Activated CD4-positive, CD25-positive, alpha-beta regulatory T cell treated with anti-CD3 and anti-CD28 coated beads, Interleukin-2, amount 50 U/mL, for 72 hours (primary cell): ENCODE data around the gene LRCOL1.
"Not testable (repeated sequence)": the region's sequence is repeated elsewhere in the genome, so short reads cannot be mapped to it uniquely, and the experiment has no call there.

Experiments used
- DNase-seq: peaks from one replicate; pipeline ENCODE4 v3.0.0; 2021

Gene LRCOL1

GRCh38 chr12:132600048-132601032 lies 10.0 kb downstream of the LRCOL1 start:
- no peak for DNase-seq

DNA sequence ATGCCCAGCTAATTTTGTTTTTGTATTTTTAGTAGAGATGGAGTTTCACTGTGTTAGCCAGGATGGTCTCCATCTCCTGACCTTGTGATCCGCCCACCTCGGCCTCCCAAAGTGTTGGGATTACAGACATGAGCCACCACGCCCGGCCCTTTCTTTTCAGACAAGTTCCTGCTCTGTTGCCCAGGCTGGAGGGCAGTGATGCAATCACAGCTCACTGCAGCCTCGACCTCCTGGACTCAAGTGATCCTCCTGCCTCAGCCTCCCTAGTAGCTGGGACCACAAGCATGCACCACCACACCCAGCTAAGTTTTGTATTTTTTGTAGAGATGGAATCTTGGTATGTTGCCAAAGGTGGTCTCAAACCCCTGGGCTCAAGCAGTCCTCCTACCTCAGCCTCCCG lies 10.9 kb downstream of the LRCOL1 start:
- not testable (repeated sequence) for DNase-seq

DNA sequence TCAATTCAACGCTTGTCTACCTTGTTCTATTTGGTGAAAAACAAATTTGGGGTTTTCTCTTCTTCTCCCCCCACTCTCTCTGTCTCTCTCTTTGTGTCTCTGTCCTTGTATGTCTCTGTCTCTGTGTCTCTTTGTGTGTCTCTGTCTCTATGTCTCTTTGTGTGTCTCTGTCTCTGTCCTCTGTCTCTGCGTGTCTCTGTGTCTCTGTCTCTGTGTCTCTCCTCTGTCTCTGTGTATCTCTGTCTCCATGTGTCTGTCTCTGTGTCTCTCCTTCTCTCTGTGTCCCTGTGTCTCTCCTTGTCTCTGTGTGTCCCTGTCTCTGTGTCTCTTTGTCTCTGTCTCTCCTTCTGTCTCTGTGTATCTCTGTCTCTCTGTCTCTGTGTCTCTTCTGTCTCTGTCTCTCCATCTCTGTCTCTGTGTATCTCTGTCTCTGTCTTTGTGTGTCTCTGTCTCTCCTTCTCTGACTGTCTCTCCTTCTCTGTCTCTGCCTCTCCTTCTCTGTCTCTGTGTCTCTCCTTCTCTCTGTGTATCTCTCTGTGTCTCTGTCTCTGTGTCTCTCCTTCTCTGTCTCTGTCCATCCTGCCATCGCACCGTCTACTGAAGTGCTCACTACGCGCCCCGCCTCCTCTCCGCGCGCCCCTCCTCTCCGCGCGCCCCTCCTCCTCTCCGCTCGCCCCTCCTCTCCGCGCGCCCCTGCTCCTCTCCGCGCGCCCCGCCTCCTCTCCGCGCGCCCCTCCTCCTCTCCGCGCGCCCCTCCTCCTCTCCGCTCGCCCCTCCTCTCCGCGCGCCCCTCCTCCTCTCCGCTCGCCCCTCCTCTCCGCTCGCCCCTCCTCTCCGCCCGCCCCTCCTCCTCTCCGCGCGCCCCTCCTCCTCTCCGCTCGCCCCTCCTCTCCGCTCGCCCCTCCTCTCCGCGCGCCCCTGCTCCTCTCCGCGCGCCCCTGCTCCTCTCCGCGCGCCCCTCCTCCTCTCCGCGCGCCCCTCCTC lies 12.8 kb downstream of the LRCOL1 start:
- no peak for DNase-seq

DNA sequence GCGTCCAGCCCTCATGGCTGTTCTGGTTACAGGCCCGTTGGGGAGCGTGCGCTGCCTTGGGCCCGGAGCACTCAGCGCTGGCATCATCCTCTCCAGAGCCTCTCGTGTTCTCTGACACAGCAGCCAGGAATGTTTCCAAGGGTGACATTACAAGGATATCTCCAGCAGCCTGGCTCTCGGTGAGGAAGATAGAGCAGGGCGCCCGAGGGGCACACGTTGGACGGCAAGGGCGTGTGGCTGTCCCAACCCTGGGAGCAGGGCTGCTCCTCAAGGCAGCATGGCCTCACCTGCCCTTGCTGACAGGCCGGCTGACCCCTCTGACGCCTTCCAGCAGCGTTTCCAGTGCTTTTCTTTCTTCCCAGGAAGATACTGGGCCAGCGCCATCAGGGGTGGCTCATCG lies 14.4 kb downstream of the LRCOL1 start:
- DNase-seq: no peak

DNA sequence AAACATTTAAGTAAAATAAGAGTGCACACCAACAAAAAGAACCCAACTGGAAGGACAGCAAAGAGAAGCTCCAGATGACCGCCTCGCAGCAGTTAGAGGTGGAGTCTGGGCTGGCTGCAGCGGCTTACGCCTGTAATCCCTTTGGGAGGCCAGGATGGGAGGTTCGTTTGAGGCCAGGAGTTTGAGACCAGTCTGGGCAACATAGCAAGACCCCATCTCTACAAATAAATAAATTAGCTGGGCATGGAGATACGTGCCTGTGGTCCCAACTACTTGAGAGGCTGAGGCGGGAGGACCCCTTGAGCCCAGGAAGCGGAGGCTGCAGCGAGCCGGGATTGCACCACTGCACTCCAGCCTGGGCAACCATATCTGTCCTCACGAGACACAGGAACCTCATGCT lies 15.2 kb downstream of the LRCOL1 start:
- no peak for DNase-seq

DNA sequence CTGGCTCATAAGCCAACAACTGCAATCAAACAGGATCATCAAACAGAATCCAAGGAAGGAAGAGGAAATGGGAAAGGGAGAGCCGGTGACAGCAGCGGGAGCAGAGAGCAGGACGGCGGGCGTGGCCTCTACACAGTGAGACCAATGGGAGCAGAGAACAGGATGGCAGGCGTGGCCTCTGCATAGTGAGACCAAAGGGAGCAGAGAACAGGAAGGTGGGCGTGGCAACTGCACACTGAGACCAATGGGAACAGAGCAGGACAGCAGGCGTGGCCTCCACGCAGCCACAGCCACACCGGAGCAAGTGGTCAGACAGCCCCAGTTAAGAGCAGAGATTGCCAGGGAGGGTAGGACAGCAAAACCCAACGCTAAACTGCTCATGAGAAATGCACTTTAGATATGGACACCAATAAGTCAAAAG lies 16.4 kb downstream of the LRCOL1 start:
- peak; percentile 45 for DNase-seq

- DNase-seq: no peak
Observed at GRCh38 chr12:132593521-132593920, 16.9 kb downstream of the LRCOL1 start.

DNA sequence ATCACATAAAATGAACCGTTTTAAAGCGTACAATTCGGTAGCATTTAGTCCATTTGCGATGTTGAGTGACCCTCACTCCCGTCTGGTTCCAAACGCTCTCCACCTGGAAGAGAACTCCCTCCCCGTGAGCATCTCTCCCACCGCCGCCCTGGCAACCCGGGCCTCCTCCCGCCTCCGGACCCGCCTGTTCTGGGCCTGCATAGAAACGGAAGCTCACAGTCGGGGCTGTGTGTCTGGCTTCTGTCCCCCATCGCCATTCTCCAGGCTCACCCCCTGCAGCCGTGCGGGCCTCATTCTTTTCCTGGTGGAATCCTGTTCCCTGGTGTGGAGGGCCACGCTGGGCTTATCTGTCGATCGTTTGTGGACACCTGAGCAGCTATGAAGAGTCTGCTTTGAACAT lies 17.3 kb downstream of the LRCOL1 start:
- no peak for DNase-seq

DNA sequence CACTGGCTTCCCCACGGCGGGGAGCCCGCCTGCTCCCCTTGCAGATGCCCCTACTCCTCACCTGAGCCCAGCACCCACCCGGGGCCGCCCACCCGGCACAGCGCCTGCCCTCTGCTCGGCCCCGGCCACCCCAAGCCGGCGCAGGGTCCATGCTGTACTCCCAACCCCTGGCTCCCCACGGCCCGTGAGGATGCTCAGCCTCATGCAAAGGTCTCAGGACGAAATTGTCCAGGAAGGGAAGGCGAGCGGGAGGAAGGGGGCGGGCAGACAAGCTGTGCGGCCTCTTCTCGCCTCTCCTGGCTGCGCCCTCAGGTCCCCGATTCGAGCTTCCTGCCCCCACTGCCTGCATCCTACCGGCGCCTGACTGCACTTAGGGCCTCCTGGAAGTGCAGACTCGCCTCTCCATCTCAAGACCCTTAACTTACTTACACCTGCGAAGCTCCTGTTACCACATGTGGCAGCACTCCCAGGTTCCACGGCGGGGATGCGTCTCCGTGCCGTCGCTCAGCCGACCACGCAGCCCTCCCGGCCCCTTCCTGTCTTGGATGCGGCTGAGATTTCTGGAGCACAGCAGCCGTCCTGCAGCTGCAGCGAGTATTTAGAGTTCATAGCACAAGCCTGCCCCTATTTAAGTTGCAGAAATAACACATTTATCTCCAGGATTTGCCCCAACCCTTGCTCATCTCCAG lies 18.0 kb downstream of the LRCOL1 start:
- no peak for DNase-seq

DNA sequence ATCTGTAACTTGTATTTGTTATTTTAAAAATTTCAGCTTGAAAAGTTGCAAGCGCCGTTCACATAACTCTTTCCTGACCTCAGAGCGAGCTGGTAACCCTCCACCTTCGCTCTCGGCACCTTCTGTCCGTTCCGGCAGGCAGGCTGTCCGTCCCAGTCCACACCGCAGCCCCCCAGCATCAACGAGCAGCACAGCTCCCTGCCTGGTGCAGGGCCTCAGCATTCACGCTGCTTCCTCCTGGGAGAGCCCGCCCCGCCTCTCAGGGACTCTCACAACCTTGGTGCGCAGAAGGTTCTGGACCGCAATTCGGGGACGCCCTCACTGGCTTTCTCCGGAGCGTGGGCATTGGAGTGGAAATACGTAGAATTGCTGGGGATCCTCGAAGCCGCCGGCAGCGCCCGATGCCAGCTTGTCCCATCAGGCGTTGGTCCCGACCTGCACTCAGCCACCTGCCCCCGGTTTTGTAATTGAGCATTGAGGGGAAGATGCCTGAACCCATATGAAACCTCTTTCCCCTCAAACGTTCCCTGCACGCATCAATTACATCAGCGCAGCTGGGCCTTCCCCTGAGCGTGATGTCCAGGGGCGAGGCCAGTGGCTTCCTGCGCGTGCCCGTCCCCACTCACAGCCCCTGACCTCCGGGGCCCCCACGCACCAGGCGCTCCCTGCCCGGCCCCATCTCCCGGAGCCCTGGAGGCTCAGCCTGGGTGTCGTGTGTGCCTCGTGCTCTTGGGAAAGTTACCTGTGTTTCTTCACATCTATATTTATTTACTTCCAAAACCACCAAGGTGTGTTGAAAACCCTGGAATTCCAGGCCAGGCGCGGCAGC lies 19.1 kb downstream of the LRCOL1 start:
- no peak for DNase-seq

GRCh38 chr12:132588821-132589669 lies 21.3 kb downstream of the LRCOL1 start:
- DNase-seq: no peak

DNA sequence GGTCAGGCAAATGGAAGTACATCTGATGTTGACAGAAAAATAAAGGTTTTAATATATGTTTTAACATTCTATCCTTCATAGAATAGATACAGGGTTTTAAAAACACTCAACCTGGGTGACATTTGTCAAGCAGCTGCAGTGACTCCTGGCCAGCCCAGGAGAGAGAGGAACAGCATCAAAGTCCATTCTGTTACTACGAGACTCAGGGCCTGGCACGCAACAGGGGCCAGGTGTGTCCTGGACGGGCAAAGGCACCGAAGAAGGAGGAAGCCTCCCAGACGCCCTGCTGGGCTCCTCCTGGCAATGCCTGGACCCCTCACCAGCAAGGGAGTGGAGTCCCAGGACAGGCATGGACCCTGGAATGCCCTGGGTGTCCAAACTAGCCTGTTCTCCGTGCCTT lies 22.1 kb downstream of the LRCOL1 start:
- DNase-seq: no peak

- DNase-seq: no peak
Observed at GRCh38 chr12:132587781-132588180, 22.6 kb downstream of the LRCOL1 start.

DNA sequence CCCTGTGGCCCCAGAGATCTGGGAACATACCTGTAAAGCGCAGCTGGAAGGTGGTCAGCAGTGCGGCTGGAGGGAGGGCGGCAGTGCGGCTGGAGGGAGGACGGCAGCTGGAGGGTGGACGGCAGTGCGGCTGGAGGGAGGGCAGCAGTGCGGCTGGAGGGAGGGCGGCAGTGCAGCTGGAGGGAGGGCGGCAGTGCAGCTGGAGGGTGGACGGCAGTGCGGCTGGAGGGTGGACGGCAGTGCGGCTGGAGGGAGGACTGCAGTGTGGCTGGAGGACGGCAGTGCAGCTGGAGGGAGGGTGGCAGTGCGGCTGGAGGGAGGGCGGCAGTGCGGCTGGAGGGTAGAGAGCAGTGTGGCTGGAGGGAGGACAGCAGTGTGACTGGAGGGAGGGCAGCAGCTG lies 23.5 kb downstream of the LRCOL1 start:
- DNase-seq: no peak

GRCh38 chr12:132585177-132585576 lies 25.2 kb downstream of the LRCOL1 start:
- no peak for DNase-seq

- no peak for DNase-seq
Observed at GRCh38 chr12:132584429-132584828, 26.0 kb downstream of the LRCOL1 start.

- no peak for DNase-seq
Observed at GRCh38 chr12:132583736-132584135, 26.6 kb downstream of the LRCOL1 start.

DNA sequence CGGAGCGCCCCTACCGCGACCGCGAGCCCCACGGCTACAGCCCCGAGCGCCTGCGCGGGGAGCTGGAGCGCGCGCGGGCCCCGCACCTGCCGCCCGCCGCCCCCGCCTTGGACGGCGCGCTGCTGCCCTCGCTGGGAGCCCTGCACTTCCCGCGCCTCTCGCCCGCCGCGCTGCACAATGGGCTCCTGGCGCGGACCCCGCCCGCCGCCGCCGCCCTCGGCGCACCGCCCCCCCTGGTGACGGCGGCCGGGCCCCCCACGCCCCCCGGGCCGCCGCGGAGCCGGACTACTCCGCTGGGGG lies 27.0 kb downstream of the LRCOL1 start:
- no peak for DNase-seq

DNA sequence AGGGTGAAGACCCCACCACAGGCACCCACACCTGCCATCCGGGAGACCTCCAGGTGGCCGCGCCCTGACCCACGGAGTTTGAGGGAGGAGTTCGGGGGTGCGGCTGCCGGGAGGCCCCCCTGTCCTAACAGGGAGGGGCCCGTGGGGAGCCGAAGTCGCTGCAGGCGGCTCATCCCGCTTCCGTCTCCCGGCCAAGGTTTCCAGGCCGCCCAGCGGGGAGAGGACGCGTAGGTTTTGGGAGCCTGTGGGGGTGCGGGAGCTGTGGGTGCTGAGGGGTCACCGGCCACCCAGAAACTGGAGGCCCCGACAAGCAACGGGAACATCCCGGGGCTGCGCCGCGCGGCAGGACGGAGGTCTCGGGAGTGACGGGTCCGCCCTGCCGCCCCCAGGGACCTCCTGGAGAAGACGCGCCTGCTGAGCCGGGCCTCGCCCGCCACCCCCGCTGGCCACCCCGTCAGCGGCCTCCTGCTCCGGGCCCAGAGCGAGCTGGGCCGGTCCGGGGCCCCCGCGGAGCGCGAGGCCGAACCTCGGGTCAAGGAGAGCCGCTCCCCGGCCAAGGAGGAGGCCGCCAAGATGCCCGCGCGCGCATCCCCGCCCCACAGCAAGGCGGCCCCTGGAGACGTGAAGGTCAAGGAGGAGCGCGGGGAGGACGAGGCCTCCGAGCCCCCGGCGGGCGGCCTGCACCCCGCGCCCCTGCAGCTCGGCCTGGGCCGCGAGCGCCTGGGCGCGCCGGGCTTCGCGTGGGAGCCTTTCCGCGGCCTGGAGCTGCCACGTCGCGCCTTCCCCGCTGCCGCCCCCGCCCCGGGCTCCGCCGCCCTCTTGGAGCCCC lies 27.6 kb downstream of the LRCOL1 start:
- no peak for DNase-seq

DNA sequence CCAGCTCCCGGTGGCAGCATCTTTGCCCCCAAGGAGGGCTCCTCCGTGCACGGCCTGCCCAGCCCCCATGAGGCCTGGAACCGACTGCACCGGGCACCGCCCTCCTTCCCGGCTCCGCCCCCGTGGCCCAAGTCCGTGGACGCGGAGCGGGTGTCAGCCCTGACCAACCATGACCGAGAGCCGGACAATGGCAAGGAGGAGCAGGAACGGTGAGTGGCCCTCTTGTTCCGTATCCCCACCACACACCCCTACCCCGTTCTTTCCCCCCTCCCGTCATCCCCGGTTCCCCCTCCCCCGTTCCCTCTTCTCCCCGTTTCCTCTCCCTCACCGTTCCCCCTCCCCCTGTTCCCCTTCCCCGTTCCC lies 28.3 kb downstream of the LRCOL1 start:
- DNase-seq: no peak
